B cell (primary cell): ENCODE results near the gene TNFAIP8L1. TPM values are rescaled to one million over a fixed set of nuclear protein-coding genes. Genes with fewer than 3 reads are reported as not detected.

Experiments
- ATAC-seq: fragments of 200-7000 bp; cut with Tn5 transposase; one replicate; pipeline ENCODE4 v1.10.0; 2021; ENCODE audit warnings: low read depth, mild to moderate bottlenecking, moderate number of reproducible peaks, moderate library complexity
- CTCF ChIA-PET: fragments of 350-600 bp; sonication (Branson Sonifier 250); formaldehyde crosslinking; loops from one replicate; lab custom pipeline; 2021; ENCODE audit warnings: antibody characterized with exemption, inconsistent platforms; lab: Charles Lee
- POLR2A ChIA-PET: fragments of 350-600 bp; sonication (Branson Sonifier 250); formaldehyde crosslinking; loops from one replicate; lab custom pipeline; 2021; ENCODE audit warnings: antibody characterized with exemption; lab: Charles Lee
- DNase-seq: peaks from one replicate; pipeline ENCODE4 v3.0.0; 2013
- H2AFZ ChIP-seq: 2 replicates; pipeline ENCODE4 v1.6.1; 2012; ENCODE audit warnings: mild to moderate bottlenecking, low read depth, low read length; ENCODE audit not compliant: insufficient read depth, poor library complexity, severe bottlenecking
- H3K27ac ChIP-seq, 2 donors: 1 replicate in 1 of 2; 2 replicates in 1 of 2; pipeline ENCODE4 v1.5.1; 2012 to 2013; ENCODE audit warnings: low read length in 2 of 2, mild to moderate bottlenecking in 2 of 2, moderate library complexity in 1 of 2
- H3K27me3 ChIP-seq, 4 experiments: fragments of 200-600 bp in 1 of 4; sonication (generic) in 1 of 4; replicated peaks in 1 of 4; 1 replicate in 2 of 4; 2 replicates in 2 of 4; pipeline versions ENCODE4 v1.6.1 to v1.7.0; 2013 to 2016; ENCODE audit warnings: low read length in 3 of 4, mild to moderate bottlenecking in 2 of 4, mixed read lengths in 1 of 4, moderate library complexity in 1 of 4; ENCODE audit not compliant: insufficient read depth in 4 of 4, control insufficient read depth in 3 of 4; ENCODE audit errors: control extremely low read depth in 1 of 4
- H3K36me3 ChIP-seq, 2 experiments: replicated peaks in 1 of 2; 1 replicate in 1 of 2; 2 replicates in 1 of 2; pipeline versions ENCODE4 v1.6.1 to v1.7.1; 2013; ENCODE audit warnings: low read length in 1 of 2; ENCODE audit not compliant: insufficient read depth in 2 of 2, control insufficient read depth in 1 of 2; ENCODE audit errors: control extremely low read depth in 1 of 2, extremely low read depth in 1 of 2
- H3K4me1 ChIP-seq, 2 donors: fragments of 200-600 bp in 1 of 2; sonication (generic) in 1 of 2; 1 replicate in 1 of 2; 2 replicates in 1 of 2; pipeline versions ENCODE4 v1.5.1 to v1.6.1; 2013 to 2017; ENCODE audit warnings: low read length in 2 of 2; ENCODE audit not compliant: control insufficient read depth in 2 of 2, insufficient read depth in 2 of 2
- H3K4me2 ChIP-seq: replicated peaks from 2 replicates; pipeline ENCODE3; 2012; ENCODE audit warnings: mild to moderate bottlenecking, low read depth, low read length; ENCODE audit not compliant: poor library complexity, severe bottlenecking
- H3K4me3 ChIP-seq, 5 experiments: fragments of 200-600 bp in 1 of 5; sonication (generic) in 1 of 5; 1 replicate in 3 of 5; 2 replicates in 2 of 5; pipeline versions ENCODE4 v1.5.1 to v1.7.0; 2011 to 2016; ENCODE audit warnings: low read length in 4 of 5, mild to moderate bottlenecking in 4 of 5, low read depth in 2 of 5, control low read depth in 1 of 5, moderate library complexity in 1 of 5; ENCODE audit not compliant: insufficient read depth in 1 of 5; ENCODE audit errors: control extremely low read depth in 1 of 5, extremely low read depth in 1 of 5
- H3K79me2 ChIP-seq: fragments of 200-600 bp; sonication (generic); one replicate; pipeline ENCODE4 v1.6.0; 2016; ENCODE audit warnings: low read length; ENCODE audit not compliant: control insufficient read depth, insufficient read depth
- H3K9ac ChIP-seq: fragments of 200-600 bp; sonication (generic); 2 replicates; pipeline ENCODE4 v1.6.1; 2017; ENCODE audit warnings: mild to moderate bottlenecking, low read length, moderate library complexity
- H3K9me3 ChIP-seq, 3 donors: one replicate each; pipeline versions ENCODE4 v1.6.1 to v1.7.1; 2013; ENCODE audit warnings: low read length in 2 of 3; ENCODE audit not compliant: control insufficient read depth in 2 of 3, insufficient read depth in 1 of 3; ENCODE audit errors: control extremely low read depth in 1 of 3
- H4K20me1 ChIP-seq: 2 replicates; pipeline ENCODE4 v1.6.0; 2012; ENCODE audit warnings: mild to moderate bottlenecking, low read length; ENCODE audit not compliant: insufficient read depth, control insufficient read depth, poor library complexity, severe bottlenecking
- H3K27ac Mint-ChIP-seq: one replicate; pipeline ENCODE4 v1.8.0; 2021; ENCODE audit warnings: mixed read lengths
- H3K27me3 Mint-ChIP-seq: one replicate; pipeline ENCODE4 v1.8.0; 2021; ENCODE audit warnings: mixed read lengths
- H3K4me1 Mint-ChIP-seq: one replicate; pipeline ENCODE4 v1.8.0; 2021; ENCODE audit warnings: mixed read lengths
- H3K4me3 Mint-ChIP-seq: one replicate; pipeline ENCODE4 v1.8.0; 2021; ENCODE audit warnings: mixed read lengths
- H3K9me3 Mint-ChIP-seq: one replicate; pipeline ENCODE4 v1.8.0; 2022; ENCODE audit warnings: mixed read lengths; ENCODE audit not compliant: insufficient read depth
- CTCF ChIP-seq: fragments of 200-600 bp; IDR thresholded peaks from one replicate; pipeline ENCODE4 v1.8.0; 2022; ENCODE audit warnings: antibody characterized with exemption, mild to moderate bottlenecking
- EZH2 ChIP-seq: IDR thresholded peaks from 2 replicates; pipeline ENCODE4 v1.6.1; 2012; ENCODE audit warnings: borderline replicate concordance, low read depth, mild to moderate bottlenecking, moderate library complexity, low read length; ENCODE audit not compliant: insufficient read depth, poor library complexity, severe bottlenecking
- WGBS: methylation state at CpG from one replicate; pipeline ENCODE4 v1.1.5; 2013; ENCODE audit warnings: missing lambda C conversion rate; ENCODE audit not compliant: insufficient coverage; 5-methylcytosine and 5-hydroxymethylcytosine counted together
- intact Hi-C: fragments of 100-400 bp; cut with micrococcal nuclease; formaldehyde crosslinking; loops from one replicate; pipeline ENCODE4 v1.10.0; 2022
- polyA plus RNA-seq: library from polyadenylated mRNA; depleted of rRNA; stranded (reverse); fragments of >200 nt; gene quantifications from 2 replicates; pipeline ENCODE4 v1.2.3, GENCODE V29; 2012
- total RNA-seq, 2 donors: library from RNA; stranded (reverse); fragments of 120-200 nt in 1 of 2; gene quantifications; 1 replicate in 1 of 2; 2 replicates in 1 of 2; pipeline versions ENCODE4 v1.2.3 to v1.2.4, GENCODE V29; 2013 to 2022

Gene TNFAIP8L1
- total and polyA plus RNA-seq, 2 donors (not counting 1 experiment from before 2014, with no cell fraction given), result 9.1 to 20.9 TPM

GRCh38 chr19:4618019-4618418 lies 21.3 kb upstream of the TNFAIP8L1 start:
- no peak overlapping the region for H3K4me2 ChIP-seq
- Mint-ChIP-seq H3K4me3 (no peak overlapping the region), H3K27ac (no peak overlapping the region), H3K9me3 (no peaks in the 10 kb centered on the region), H3K27me3 (peaks cover 5% of the 10 kb centered on the region), H3K4me1 (no peaks in the 10 kb centered on the region)
- no peaks in the 10 kb centered on the region for H3K4me1 ChIP-seq
- no peaks in the 10 kb centered on the region for H4K20me1 ChIP-seq
- no peak for TF ChIP-seq CTCF
- TF ChIP-seq EZH2, result no peak
- H3K9me3 ChIP-seq, result no peaks in the 10 kb centered on the region
- H3K27ac ChIP-seq, result no peak overlapping the region
- no peak for DNase-seq
- intact Hi-C loops, result no loop called here
- CTCF ChIA-PET, result no interaction called here
- no peak overlapping the region for H3K4me3 ChIP-seq
- H3K36me3 ChIP-seq, result no peaks in the 10 kb centered on the region
- 49% methylated on average over 5 of the region's 6 CpGs for WGBS
- no peak overlapping the region for H3K9ac ChIP-seq
- H3K27me3 ChIP-seq, result peaks cover 0 to 5% (median 2%) of the 10 kb centered on the region in 4 experiments
- POLR2A ChIA-PET, result no interaction called here
- H3K79me2 ChIP-seq, result no peaks in the 10 kb centered on the region
- ATAC-seq, result no peak
- H2AFZ ChIP-seq, result no peak overlapping the region

GRCh38 chr19:4619668-4620294 lies 19.5 kb upstream of the TNFAIP8L1 start:
- H3K4me1 Mint-ChIP-seq, result no peaks in the 10 kb centered on the region
- H3K79me2 ChIP-seq, result no peaks in the 10 kb centered on the region
- H3K27me3 ChIP-seq, result peaks cover 0 to 5% (median 2%) of the 10 kb centered on the region in 4 experiments
- intact Hi-C loops, result no loop called here
- CTCF ChIA-PET, result interaction anchor here (1.1 to 1.4 kb wide), 2 partner anchors 12 to 14 kb away, joined by 3 to 6 read pairs; no protein-coding TSS in a partner anchor
- POLR2A ChIA-PET, result no interaction called here
- no peaks in the 10 kb centered on the region for H4K20me1 ChIP-seq
- no peak overlapping the region for H2AFZ ChIP-seq
- no peaks in the 10 kb centered on the region for H3K4me1 ChIP-seq
- H3K4me3 ChIP-seq, result no peak overlapping the region
- 87% methylated on average over 13 of the region's 17 CpGs for WGBS
- no peak overlapping the region for H3K27ac Mint-ChIP-seq
- no peak for ATAC-seq
- no peaks in the 10 kb centered on the region for H3K36me3 ChIP-seq
- DNase-seq, result no peak
- TF ChIP-seq EZH2 (no peak), CTCF (no peak)
- H3K4me2 ChIP-seq, result no peak overlapping the region
- peaks cover 8% of the 10 kb centered on the region for H3K27me3 Mint-ChIP-seq
- H3K4me3 Mint-ChIP-seq, result no peak overlapping the region
- no peak overlapping the region for H3K27ac ChIP-seq
- H3K9me3 Mint-ChIP-seq, result no peaks in the 10 kb centered on the region
- no peak overlapping the region for H3K9ac ChIP-seq
- H3K9me3 ChIP-seq, result no peaks in the 10 kb centered on the region
